ENCODE measurements around the gene CTBP2. TPM values are rescaled to one million over a fixed set of nuclear protein-coding genes. Genes with fewer than 3 reads are reported as not detected.

The CTBP2 gene
- total RNA-seq, 1 donor from 2014 or later = 90.6 TPM

- no peak for DNase-seq (ENCODE audit: low spot score)
- Mint-ChIP-seq H3K4me3 (ENCODE audit: unreplicated experiment) (peak overlapping the region; percentile 23), H3K4me1 (ENCODE audit: low read depth) (peaks cover 86% of the 10 kb centered on the region), H3K9me3 (ENCODE audit: low read depth) (no peaks in the 10 kb centered on the region), H3K27me3 (ENCODE audit: low read depth) (no peaks in the 10 kb centered on the region), H3K27ac (ENCODE audit: unreplicated experiment) (peak overlapping the region; percentile 97), H3K36me3 (ENCODE audit: low read depth) (peaks cover 6% of the 10 kb centered on the region)
- TF ChIP-seq, protein P1, sequence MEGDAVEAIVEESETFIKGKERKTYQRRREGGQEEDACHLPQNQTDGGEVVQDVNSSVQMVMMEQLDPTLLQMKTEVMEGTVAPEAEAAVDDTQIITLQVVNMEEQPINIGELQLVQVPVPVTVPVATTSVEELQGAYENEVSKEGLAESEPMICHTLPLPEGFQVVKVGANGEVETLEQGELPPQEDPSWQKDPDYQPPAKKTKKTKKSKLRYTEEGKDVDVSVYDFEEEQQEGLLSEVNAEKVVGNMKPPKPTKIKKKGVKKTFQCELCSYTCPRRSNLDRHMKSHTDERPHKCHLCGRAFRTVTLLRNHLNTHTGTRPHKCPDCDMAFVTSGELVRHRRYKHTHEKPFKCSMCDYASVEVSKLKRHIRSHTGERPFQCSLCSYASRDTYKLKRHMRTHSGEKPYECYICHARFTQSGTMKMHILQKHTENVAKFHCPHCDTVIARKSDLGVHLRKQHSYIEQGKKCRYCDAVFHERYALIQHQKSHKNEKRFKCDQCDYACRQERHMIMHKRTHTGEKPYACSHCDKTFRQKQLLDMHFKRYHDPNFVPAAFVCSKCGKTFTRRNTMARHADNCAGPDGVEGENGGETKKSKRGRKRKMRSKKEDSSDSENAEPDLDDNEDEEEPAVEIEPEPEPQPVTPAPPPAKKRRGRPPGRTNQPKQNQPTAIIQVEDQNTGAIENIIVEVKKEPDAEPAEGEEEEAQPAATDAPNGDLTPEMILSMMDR (IDR thresholded peaks at IDR 0.05) = no peak
Observed at GRCh38 chr10:125064681-125065492, 95.5 kb downstream of the CTBP2 start.

DNA sequence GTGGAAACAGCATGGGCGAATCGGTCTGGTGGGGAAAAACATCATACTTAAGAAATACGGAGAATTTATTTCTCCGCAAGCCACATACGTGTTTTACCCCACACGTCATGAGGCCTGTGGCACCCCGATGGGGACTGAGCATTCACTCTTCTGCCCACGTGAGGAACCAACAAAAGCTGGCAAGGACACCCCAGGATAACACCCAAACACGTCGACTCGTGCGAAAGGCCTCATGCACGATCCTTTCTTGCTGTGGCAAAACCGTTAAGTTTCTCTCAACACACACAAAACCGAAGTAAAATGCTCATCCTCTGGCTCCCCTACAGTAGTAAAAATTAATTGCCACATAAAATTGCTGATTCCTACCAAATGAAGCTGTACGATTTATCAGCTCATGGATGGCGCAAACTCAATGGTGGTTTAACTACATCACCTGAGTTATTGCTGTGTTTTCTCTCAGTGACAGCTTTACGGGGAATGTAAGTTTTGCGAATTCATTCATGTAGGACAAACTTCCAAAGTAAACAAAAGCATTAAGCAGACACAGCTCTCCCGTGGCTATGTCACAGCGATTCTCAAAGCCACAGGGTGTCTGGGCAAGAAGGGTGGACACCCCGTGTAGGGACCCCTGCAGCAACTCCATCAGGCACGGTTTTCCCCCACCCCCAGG, 97.0 kb downstream of the CTBP2 start:
- Mint-ChIP-seq H3K4me1 (ENCODE audit: low read depth) (peaks cover 94% of the 10 kb centered on the region), H3K9me3 (ENCODE audit: low read depth) (no peaks in the 10 kb centered on the region), H3K36me3 (ENCODE audit: low read depth) (peaks cover 8% of the 10 kb centered on the region), H3K27me3 (ENCODE audit: low read depth) (no peaks in the 10 kb centered on the region), H3K4me3 (ENCODE audit: unreplicated experiment) (no peak overlapping the region), H3K27ac (ENCODE audit: unreplicated experiment) (peak overlapping the region; percentile 97)
- TF ChIP-seq, protein P1 (IDR thresholded peaks at IDR 0.05) = no peak
- DNase-seq (ENCODE audit: low spot score) = no peak

GRCh38 chr10:125062914-125063230, 97.5 kb downstream of the CTBP2 start:
- Mint-ChIP-seq H3K4me3 (ENCODE audit: unreplicated experiment) (peak overlapping the region; percentile 35), H3K4me1 (ENCODE audit: low read depth) (peaks cover 94% of the 10 kb centered on the region), H3K27me3 (ENCODE audit: low read depth) (no peaks in the 10 kb centered on the region), H3K27ac (ENCODE audit: unreplicated experiment) (peak overlapping the region; percentile 96), H3K9me3 (ENCODE audit: low read depth) (no peaks in the 10 kb centered on the region), H3K36me3 (ENCODE audit: low read depth) (peaks cover 8% of the 10 kb centered on the region)
- no peak for DNase-seq (ENCODE audit: low spot score)
- TF ChIP-seq, protein P1 (IDR thresholded peaks at IDR 0.05) = no peak

DNA sequence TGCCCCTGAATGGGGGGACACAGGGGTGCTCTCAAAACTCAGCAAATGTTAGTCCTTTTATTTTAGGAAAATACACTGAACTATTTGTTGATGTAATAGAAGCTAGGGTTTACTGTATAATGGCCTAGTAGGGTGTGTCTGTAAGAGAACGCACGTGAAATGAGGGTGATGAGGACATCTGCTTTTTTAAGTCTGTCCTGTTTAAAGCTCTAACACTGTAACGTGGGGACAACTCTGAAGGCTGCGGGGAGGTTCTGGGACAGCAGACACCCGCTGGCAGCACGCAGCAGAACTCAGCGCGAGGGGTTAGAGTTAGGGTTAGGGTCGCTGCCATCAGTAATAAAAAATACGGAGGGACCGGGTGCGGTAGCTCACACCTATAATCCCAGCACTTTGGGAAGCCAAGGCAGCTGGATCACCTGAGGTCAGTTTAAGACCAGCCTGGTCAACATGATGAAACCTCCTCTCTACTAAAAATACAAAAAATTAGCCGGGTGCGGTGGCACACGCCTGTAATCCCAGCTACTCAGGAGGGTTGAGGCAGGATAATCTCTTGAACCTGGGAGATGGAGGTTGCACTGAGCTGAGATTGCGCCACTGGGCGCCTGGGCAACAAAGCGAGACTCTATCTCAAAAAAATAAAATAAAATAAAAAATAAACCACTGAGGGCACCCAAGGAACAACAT, 98.0 kb downstream of the CTBP2 start:
- Mint-ChIP-seq H3K4me1 (ENCODE audit: low read depth) (peaks cover 94% of the 10 kb centered on the region), H3K36me3 (ENCODE audit: low read depth) (peaks cover 8% of the 10 kb centered on the region), H3K9me3 (ENCODE audit: low read depth) (no peaks in the 10 kb centered on the region), H3K27me3 (ENCODE audit: low read depth) (no peaks in the 10 kb centered on the region), H3K27ac (ENCODE audit: unreplicated experiment) (peak overlapping the region; percentile 96), H3K4me3 (ENCODE audit: unreplicated experiment) (peak overlapping the region; percentile 35)
- no peak for DNase-seq (ENCODE audit: low spot score)
- TF ChIP-seq, protein P1 (IDR thresholded peaks at IDR 0.05) = no peak

- peak overlapping the region; percentile 96 for H3K27ac Mint-ChIP-seq (ENCODE audit: unreplicated experiment)
- no peaks in the 10 kb centered on the region for H3K9me3 Mint-ChIP-seq (ENCODE audit: low read depth)
- H3K27me3 Mint-ChIP-seq (ENCODE audit: low read depth) = no peaks in the 10 kb centered on the region
- peaks cover 94% of the 10 kb centered on the region for H3K4me1 Mint-ChIP-seq (ENCODE audit: low read depth)
- TF ChIP-seq, protein P1 (IDR thresholded peaks at IDR 0.05) = no peak
- no peak for DNase-seq (ENCODE audit: low spot score)
- peak overlapping the region; percentile 58 for H3K4me3 Mint-ChIP-seq (ENCODE audit: unreplicated experiment)
- peaks cover 8% of the 10 kb centered on the region for H3K36me3 Mint-ChIP-seq (ENCODE audit: low read depth)
Observed at GRCh38 chr10:125061557-125062226, 98.7 kb downstream of the CTBP2 start.
